Psoas muscle (tissue), 8 donors: Measurements from ENCODE around the gene CCR2. TPM values are rescaled to one million over a fixed set of nuclear protein-coding genes. Genes with fewer than 3 reads are reported as not detected.

ENCODE experiments used
- ATAC-seq, 4 donors: fragments of 200-7000 bp; cut with Tn5 transposase; one replicate each; pipeline ENCODE4 v1.9.1; 2020; ENCODE audit warnings: moderate library complexity in 3 of 4, mild to moderate bottlenecking in 2 of 4
- DNase-seq, 2 donors: peaks; one replicate each; pipeline ENCODE4 v3.0.0-alpha.2; 2020
- H3K27ac ChIP-seq: fragments of 200-600 bp; one replicate; pipeline ENCODE4 v1.8.0; 2022
- H3K27me3 ChIP-seq, 3 donors: fragments of 200-600 bp in 1 of 3; one replicate each; pipeline versions ENCODE4 v1.6.1 to v1.8.0; 2013 to 2022; ENCODE audit warnings: low read length in 2 of 3, mild to moderate bottlenecking in 2 of 3, moderate library complexity in 1 of 3; ENCODE audit not compliant: insufficient read depth in 3 of 3
- H3K36me3 ChIP-seq, 2 donors: fragments of 200-600 bp in 1 of 2; one replicate each; pipeline versions ENCODE4 v1.6.1 to v1.8.0; 2013 to 2022; ENCODE audit warnings: low read depth in 1 of 2, mild to moderate bottlenecking in 1 of 2, moderate library complexity in 1 of 2; ENCODE audit not compliant: insufficient read depth in 1 of 2
- H3K4me1 ChIP-seq: fragments of 200-600 bp; one replicate; pipeline ENCODE4 v1.8.0; 2022
- H3K4me3 ChIP-seq: fragments of 200-600 bp; one replicate; pipeline ENCODE4 v1.8.0; 2022; ENCODE audit warnings: mild to moderate bottlenecking
- H3K9me3 ChIP-seq: fragments of 200-600 bp; one replicate; pipeline ENCODE4 v1.8.0; 2022
- WGBS, 3 donors: extraction: QIAGEN DNeasy Blood & Tissue Kit; methylation state at CpG; one replicate each; pipeline versions ENCODE4 v1.1.6 to v1.1.7; 2013; 5-methylcytosine and 5-hydroxymethylcytosine counted together
- intact Hi-C, 2 donors: fragments of 100-400 bp; cut with DNase I; formaldehyde crosslinking; loops; one replicate each; pipeline versions ENCODE4 v1.11.0 to v1.14.2; 2022
- polyA plus RNA-seq, 3 donors: library from polyadenylated mRNA; stranded (reverse); fragments of 200-250 nt; gene quantifications; one replicate each; pipeline ENCODE4 v1.2.3, GENCODE V29; 2013
- total RNA-seq, 4 donors: library from RNA; stranded (reverse); fragmentation: NEBNext Ultra II Directional in 2 of 4; extraction: Animal tissue kit (Norgen Biotek cat#: 25700) in 2 of 4; gene quantifications; one replicate each; pipeline versions ENCODE4 v1.2.1 to v1.2.4, GENCODE V29; 2021 to 2023
- TF ChIP-seq, protein P1 (sequence below): fragments of 200-600 bp; IDR thresholded peaks from one replicate; pipeline ENCODE4 v1.8.0; 2022; ENCODE audit warnings: antibody characterized with exemption
- donor health status: healthy with polysubstance abuse.
- donor health status: DM: no; HTN: no; CAD: no; lungs with moderate emphysema.
- donor health status: Bipolar disorder and iron deficiency.
- donor health status: healthy.
- donor health status: DM: yes; HTN: yes; CAD: no.
- donor health status: DM: no; HTN: no; CAD: no.
- donor health status: DM: no; HTN: no; CAD: no.
- donor health status: DM: yes; HTN: yes; CAD: no.

The CCR2 gene
- total and polyA plus RNA-seq, 7 donors, result 0.10 to 1.0 (median 0.34) TPM

DNA sequence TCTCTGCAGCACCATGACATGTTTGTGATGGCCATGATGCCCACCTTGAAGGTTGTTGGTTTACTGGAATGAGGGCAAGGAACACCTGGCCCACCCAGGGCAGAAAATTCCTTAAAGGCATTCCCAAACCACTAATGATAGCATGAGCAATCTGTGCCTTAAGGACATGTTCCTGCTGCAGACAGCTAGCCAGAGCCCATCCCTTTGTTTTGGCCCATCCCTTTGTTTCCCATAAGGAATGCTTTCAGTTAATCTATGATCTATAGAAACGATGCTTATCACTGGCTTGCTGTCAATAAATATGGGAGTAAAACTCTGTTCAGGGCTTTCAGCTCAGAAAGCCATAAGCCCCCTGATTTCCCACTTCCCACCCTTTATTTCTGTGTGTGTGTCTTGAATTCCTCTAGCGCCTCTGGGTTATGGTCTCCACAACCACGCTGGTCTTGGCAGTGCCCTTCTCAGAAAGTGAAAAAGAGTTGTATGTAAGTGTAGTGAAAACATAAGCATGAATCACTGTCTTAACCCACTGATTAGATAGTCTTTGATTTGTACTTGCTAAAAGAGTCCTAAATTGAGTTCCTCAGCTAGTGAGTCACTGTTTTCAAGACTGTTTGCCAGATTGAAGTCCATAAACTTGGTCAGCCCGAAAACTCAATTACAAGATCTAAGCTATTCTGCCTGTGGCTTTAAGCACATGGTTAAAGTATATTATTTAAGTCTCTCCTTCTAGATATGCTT lies 19.0 kb upstream of the CCR2 start:
- intact Hi-C loops, result no loop called here
- Histone ChIP-seq H3K27me3 (peaks cover 0 to 2% (median 0%) of the 10 kb centered on the region in 3 donors), H3K27ac (no peak overlapping the region), H3K9me3 (no peaks in the 10 kb centered on the region), H3K36me3 (no peaks in the 10 kb centered on the region), H3K4me1 (no peaks in the 10 kb centered on the region), H3K4me3 (no peak overlapping the region)
- WGBS, 3 donors, result 57 to 66% (median 65%) methylated on average over 4 of the region's 4 CpGs
- ATAC-seq (no peak), DNase-seq (no peak)
- TF ChIP-seq, protein P1, sequence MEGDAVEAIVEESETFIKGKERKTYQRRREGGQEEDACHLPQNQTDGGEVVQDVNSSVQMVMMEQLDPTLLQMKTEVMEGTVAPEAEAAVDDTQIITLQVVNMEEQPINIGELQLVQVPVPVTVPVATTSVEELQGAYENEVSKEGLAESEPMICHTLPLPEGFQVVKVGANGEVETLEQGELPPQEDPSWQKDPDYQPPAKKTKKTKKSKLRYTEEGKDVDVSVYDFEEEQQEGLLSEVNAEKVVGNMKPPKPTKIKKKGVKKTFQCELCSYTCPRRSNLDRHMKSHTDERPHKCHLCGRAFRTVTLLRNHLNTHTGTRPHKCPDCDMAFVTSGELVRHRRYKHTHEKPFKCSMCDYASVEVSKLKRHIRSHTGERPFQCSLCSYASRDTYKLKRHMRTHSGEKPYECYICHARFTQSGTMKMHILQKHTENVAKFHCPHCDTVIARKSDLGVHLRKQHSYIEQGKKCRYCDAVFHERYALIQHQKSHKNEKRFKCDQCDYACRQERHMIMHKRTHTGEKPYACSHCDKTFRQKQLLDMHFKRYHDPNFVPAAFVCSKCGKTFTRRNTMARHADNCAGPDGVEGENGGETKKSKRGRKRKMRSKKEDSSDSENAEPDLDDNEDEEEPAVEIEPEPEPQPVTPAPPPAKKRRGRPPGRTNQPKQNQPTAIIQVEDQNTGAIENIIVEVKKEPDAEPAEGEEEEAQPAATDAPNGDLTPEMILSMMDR, result no peak

DNA sequence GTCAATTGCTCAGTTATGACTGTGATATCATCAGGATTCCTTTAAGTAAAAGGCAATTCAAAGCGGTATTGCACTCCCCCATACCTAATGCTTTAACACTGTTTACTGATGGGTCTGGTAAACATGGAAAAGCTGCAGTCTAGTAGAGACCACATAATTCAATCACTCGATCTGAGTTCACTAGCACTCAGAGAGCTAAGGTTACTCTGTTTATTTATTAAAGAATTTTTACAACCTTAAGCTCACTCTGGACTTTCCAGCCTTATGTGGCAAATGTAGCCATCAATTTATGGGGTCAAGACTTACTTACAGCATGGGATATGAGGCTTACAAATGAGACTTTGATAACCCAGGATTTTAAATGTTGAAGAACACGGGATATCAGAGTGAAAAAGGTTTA lies 18.4 kb upstream of the CCR2 start:
- H3K4me3 ChIP-seq, result no peak overlapping the region
- TF ChIP-seq, protein P1, result no peak
- H3K27me3 ChIP-seq, result peaks cover 0 to 2% (median 0%) of the 10 kb centered on the region in 3 donors
- no peaks in the 10 kb centered on the region for H3K36me3 ChIP-seq
- 55 to 68% (median 65%) methylated on average over 3 of the region's 3 CpGs for WGBS, 3 donors
- no peak overlapping the region for H3K27ac ChIP-seq
- H3K9me3 ChIP-seq, result no peaks in the 10 kb centered on the region
- ATAC-seq (no peak), DNase-seq (no peak)
- intact Hi-C loops, result no loop called here
- H3K4me1 ChIP-seq, result no peaks in the 10 kb centered on the region

GRCh38 chr3:46337911-46338310 lies 16.0 kb upstream of the CCR2 start:
- Histone ChIP-seq H3K36me3 (no peaks in the 10 kb centered on the region), H3K4me3 (no peak overlapping the region), H3K4me1 (no peaks in the 10 kb centered on the region), H3K9me3 (no peaks in the 10 kb centered on the region), H3K27ac (no peak overlapping the region), H3K27me3 (peaks cover 0 to 2% (median 0%) of the 10 kb centered on the region in 3 donors)
- TF ChIP-seq, protein P1, result no peak
- DNase-seq (no peak), ATAC-seq (no peak)
- intact Hi-C loops, result no loop called here

GRCh38 chr3:46338840-46339239 lies 15.1 kb upstream of the CCR2 start:
- no peaks in the 10 kb centered on the region for H3K36me3 ChIP-seq
- H3K27me3 ChIP-seq, result peaks cover 0 to 2% (median 0%) of the 10 kb centered on the region in 3 donors
- no peak overlapping the region for H3K27ac ChIP-seq
- no peaks in the 10 kb centered on the region for H3K4me1 ChIP-seq
- intact Hi-C loops, result no loop called here
- TF ChIP-seq, protein P1, result no peak
- no peak for ATAC-seq
- 91 to 100% (median 100%) methylated on average over 1 of the region's 1 CpG for WGBS, 3 donors
- no peaks in the 10 kb centered on the region for H3K9me3 ChIP-seq
- H3K4me3 ChIP-seq, result no peak overlapping the region
- no peak for DNase-seq

DNA sequence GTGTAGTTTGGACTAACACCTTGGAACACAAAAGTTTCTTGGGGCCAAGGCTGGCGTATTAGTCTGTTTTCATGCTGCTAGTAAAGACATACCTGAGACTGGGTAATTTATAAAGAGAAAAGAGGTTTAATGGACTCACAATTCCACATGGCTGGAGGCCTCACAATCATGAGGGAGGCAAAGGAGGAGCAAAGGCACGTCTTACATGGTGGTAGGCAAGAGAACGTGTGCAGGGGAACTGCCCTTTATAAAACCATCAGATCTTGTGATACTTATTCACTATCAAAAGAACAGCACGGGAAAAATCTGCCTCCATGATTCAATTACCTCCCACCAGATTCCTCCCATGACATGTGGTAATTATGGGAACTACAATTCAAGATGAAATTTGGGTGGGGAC lies 9.4 kb upstream of the CCR2 start:
- no peak for ATAC-seq
- Histone ChIP-seq H3K27me3 (no peaks in the 10 kb centered on the region), H3K36me3 (no peaks in the 10 kb centered on the region), H3K4me1 (no peaks in the 10 kb centered on the region), H3K27ac (no peak overlapping the region), H3K4me3 (no peak overlapping the region), H3K9me3 (no peaks in the 10 kb centered on the region)
- TF ChIP-seq, protein P1, result no peak
- intact Hi-C loops, result no loop called here
- 74 to 79% (median 75%) methylated on average over 4 of the region's 4 CpGs for WGBS, 3 donors
- DNase-seq, result no peak
